GM10266 (cell line): ENCODE results near the gene OGFOD2.

Source experiments
- DNase-seq: peaks from one replicate; pipeline ENCODE4 v3.0.0; 2012; ENCODE audit errors: extremely low spot score
- TF ChIP-seq, protein P1 (sequence below): IDR thresholded peaks from 2 replicates; pipeline ENCODE4 v1.5.1; 2012; ENCODE audit warnings: mild to moderate bottlenecking, low read depth; ENCODE audit not compliant: control insufficient read depth, insufficient read depth; ENCODE audit errors: missing control alignments

OGFOD2 gene

GRCh38 chr12:122982477-122982815 lies 7.4 kb downstream of the OGFOD2 start:
- no peak for DNase-seq
- TF ChIP-seq, protein P1, sequence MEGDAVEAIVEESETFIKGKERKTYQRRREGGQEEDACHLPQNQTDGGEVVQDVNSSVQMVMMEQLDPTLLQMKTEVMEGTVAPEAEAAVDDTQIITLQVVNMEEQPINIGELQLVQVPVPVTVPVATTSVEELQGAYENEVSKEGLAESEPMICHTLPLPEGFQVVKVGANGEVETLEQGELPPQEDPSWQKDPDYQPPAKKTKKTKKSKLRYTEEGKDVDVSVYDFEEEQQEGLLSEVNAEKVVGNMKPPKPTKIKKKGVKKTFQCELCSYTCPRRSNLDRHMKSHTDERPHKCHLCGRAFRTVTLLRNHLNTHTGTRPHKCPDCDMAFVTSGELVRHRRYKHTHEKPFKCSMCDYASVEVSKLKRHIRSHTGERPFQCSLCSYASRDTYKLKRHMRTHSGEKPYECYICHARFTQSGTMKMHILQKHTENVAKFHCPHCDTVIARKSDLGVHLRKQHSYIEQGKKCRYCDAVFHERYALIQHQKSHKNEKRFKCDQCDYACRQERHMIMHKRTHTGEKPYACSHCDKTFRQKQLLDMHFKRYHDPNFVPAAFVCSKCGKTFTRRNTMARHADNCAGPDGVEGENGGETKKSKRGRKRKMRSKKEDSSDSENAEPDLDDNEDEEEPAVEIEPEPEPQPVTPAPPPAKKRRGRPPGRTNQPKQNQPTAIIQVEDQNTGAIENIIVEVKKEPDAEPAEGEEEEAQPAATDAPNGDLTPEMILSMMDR: no peak

DNA sequence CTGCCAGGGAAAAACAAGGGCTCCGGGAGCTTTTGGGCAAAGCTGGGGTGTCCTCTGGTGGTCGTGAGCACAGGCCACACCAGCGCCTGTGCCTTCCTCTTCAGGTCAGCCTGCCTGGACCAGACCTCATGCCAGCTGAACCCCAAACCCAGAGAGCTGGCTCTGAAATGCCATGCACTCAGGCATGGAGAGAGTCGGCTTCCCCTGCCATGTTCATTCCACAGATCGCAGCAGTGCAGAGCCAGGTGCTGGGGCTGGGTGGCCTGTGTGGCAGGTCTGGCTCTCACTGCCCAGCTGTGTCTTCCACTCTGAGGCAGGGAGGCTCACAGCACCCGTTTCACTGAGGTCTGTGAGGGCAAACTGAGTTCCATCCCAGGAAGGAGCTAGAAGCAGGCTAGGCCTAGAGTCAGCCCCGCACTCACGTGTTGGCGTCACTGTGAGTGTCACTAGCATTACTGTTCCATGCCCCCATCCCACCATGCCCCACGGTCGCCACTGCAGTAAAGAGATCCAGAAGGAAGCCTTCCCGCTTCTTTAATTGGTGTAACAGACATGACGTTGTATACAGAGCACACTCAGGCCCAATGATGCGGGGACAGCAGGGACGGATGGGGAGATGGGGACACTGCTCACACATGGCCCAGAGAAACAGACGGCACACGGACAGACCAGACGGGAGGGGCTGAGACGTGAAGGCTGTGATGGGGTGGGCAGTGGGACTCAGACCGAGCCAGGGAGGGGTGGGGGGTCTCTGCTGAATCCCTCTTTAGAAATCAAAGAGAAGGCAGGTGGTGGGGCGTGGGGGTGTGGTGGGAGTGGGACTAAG lies 8.1 kb downstream of the OGFOD2 start:
- TF ChIP-seq, protein P1: no peak
- no peak for DNase-seq

DNA sequence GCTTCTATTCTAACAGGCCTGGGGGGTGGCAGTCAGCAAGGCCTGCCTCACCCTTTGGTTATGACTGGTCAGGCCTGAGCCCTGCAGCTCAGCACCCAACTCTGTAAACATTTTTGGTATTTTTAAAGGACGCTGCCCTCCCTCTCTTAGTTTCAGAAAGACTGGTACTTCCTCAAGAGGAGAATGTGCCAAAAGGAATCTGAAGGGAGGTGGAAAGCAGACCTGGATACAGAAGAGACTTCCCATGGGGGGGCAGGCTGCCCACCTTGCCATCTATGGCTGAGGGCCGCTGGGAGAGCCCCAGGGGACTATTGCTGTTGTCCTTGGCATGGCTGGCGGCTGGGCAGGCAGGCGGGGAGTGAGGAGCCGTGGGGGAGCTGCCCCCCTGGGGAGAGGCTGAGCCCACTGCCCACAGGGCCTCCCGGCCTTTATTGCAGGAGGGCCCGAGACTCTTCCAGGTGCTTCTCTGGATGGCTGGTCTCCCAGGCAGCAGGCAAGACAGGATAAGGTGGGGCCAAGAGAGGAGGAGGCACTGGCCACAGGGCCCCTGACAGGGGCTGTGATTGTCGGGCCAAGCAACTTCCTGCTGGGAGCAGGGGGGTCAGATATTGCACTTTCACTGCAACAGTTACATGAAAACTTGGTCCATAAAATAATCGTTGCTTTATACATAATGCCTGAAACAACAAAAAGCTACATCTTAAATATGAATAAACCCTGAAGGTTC lies 8.9 kb downstream of the OGFOD2 start:
- TF ChIP-seq, protein P1: no peak
- DNase-seq: no peak

GRCh38 chr12:122984612-122985337 lies 9.7 kb downstream of the OGFOD2 start:
- DNase-seq: peak; percentile 38
- TF ChIP-seq, protein P1: no peak

DNA sequence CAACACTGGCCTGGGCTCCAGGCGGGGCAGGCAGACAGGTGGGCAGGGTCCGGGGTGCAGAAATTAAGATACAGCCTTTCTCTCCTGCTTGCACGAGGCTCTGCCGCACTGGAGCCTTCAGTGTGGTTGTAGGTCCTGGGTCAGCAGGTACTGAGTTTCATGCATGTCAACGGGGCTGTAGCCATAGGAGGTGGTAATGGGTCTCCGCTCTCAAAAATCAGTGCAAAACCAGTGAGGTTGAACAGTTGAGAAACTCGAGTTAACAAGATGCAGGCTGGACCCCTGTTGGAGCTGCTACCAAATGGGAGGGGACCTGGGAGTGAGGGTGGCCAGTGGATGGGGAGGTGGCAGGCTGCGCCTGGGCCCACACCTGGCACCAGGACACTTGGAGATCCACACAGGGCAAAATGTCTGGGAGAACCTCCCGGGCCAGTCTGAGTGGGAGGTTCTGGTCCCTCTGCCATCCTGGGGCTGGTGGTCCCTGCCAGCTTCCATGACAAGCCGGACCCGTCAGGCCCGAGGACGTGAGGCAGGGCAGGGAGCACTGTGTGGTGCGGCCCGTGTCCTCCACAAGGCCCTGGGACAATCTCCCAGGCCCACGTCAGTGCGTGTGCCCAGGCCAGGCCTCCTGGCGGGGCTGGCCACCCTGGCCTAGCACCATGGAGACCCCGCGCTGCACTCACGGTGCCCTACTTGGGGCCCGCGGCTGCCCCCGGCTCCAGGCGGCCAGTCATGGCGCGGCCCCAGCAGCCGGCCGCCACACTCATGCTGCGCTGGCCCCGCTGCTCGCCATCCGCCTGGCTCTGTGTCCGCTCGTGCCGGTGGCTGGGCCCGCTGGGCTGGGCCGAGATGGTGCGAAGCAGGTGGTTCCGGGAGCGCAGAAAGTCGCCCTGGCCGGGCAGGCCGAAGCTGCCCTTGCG lies 10.6 kb downstream of the OGFOD2 start:
- no peak for DNase-seq
- TF ChIP-seq, protein P1: no peak

- TF ChIP-seq, protein P1: no peak
- no peak for DNase-seq
These were observed 11.3 kb downstream of the OGFOD2 start for GRCh38 chr12:122986258-122986871.
